ENCODE results near the gene RASGRF1. TPM values are rescaled to one million over a fixed set of nuclear protein-coding genes. Genes with fewer than 3 reads are reported as not detected.
"Not testable (repeated sequence)": the region's sequence is repeated elsewhere in the genome, so short reads cannot be mapped to it uniquely, and the experiment has no call there.

Gene RASGRF1
- total RNA-seq, 4 donors from 2014 or later = 0.14 to 0.75 (median 0.64) TPM; not detected in 1

GRCh38 chr15:79117442-79118204 is 27.0 kb upstream of the RASGRF1 start:
- in situ Hi-C loops (cut with MboI; ENCODE audit: low pct_ligation_motif_present in 1 of 4, low pct_unique_long_range_greater_than_20kb in 1 of 4, low sequenced_read_pairs in 3 of 4) (no loop called here), intact Hi-C loops (cut with DNase I; ENCODE audit: low total_unique reads) (no loop called here)
- H3K27ac ChIP-seq = no peak overlapping the region
- H3K27me3 ChIP-seq = no peaks in the 10 kb centered on the region
- no peak overlapping the region for H3K4me3 ChIP-seq
- 58 to 100% methylated on average over 1 to 3 of the region's 3 CpGs for WGBS, 2 donors (ENCODE audit: low coverage in 1 of 2)
- TF ChIP-seq CTCF (IDR thresholded peaks at IDR 0.05) = no peak
- no peak for TF ChIP-seq POLR2A (IDR thresholded peaks at IDR 0.05)
- no peak for TF ChIP-seq POLR2AphosphoS5 (IDR thresholded peaks at IDR 0.05)
- no peak for TF ChIP-seq EP300 (IDR thresholded peaks at IDR 0.05; ENCODE audit: low read depth)
- no peaks in the 10 kb centered on the region for H3K9me3 ChIP-seq
- H3K36me3 ChIP-seq = no peaks in the 10 kb centered on the region
- no peak for DNase-seq
- H3K4me1 ChIP-seq = no peaks in the 10 kb centered on the region

GRCh38 chr15:79116771-79117170 is 26.2 kb upstream of the RASGRF1 start:
- intact Hi-C loops (cut with DNase I; ENCODE audit: low total_unique reads) = no loop called here
- Histone ChIP-seq H3K9me3 (no peaks in the 10 kb centered on the region), H3K27me3 (no peaks in the 10 kb centered on the region), H3K27ac (no peak overlapping the region), H3K36me3 (no peaks in the 10 kb centered on the region), H3K4me1 (no peaks in the 10 kb centered on the region), H3K4me3 (no peak overlapping the region)
- TF ChIP-seq POLR2A (IDR thresholded peaks at IDR 0.05) = no peak
- no peak for TF ChIP-seq CTCF (IDR thresholded peaks at IDR 0.05)
- TF ChIP-seq EP300 (IDR thresholded peaks at IDR 0.05; ENCODE audit: low read depth) = no peak
- no peak for TF ChIP-seq POLR2AphosphoS5 (IDR thresholded peaks at IDR 0.05)
- in situ Hi-C loops (cut with MboI; ENCODE audit: low pct_ligation_motif_present in 1 of 4, low pct_unique_long_range_greater_than_20kb in 1 of 4, low sequenced_read_pairs in 3 of 4) = no loop called here
- DNase-seq = no peak
- 83 to 85% methylated on average over 3 to 4 of the region's 4 CpGs for WGBS, 2 donors (ENCODE audit: low coverage in 1 of 2)

GRCh38 chr15:79115986-79116665 is 25.5 kb upstream of the RASGRF1 start:
- intact Hi-C loops (cut with DNase I; ENCODE audit: low total_unique reads) (no loop called here), in situ Hi-C loops (cut with MboI; ENCODE audit: low pct_ligation_motif_present in 1 of 4, low pct_unique_long_range_greater_than_20kb in 1 of 4, low sequenced_read_pairs in 3 of 4) (no loop called here)
- Histone ChIP-seq H3K9me3 (no peaks in the 10 kb centered on the region), H3K36me3 (no peaks in the 10 kb centered on the region), H3K27me3 (no peaks in the 10 kb centered on the region), H3K27ac (no peak overlapping the region), H3K4me3 (no peak overlapping the region), H3K4me1 (no peaks in the 10 kb centered on the region)
- DNase-seq = no peak
- no peak for TF ChIP-seq POLR2AphosphoS5 (IDR thresholded peaks at IDR 0.05)
- no peak for TF ChIP-seq CTCF (IDR thresholded peaks at IDR 0.05)
- TF ChIP-seq EP300 (IDR thresholded peaks at IDR 0.05; ENCODE audit: low read depth) = no peak
- no peak for TF ChIP-seq POLR2A (IDR thresholded peaks at IDR 0.05)
- WGBS, 2 donors (ENCODE audit: low coverage in 1 of 2) = 74% methylated on average over 7 of the region's 7 CpGs; no CpG with 5 or more reads in 1 of the 2 donors

- Histone ChIP-seq H3K36me3 (no peaks in the 10 kb centered on the region), H3K27ac (no peak overlapping the region), H3K4me1 (no peaks in the 10 kb centered on the region), H3K27me3 (peaks cover 3% of the 10 kb centered on the region), H3K4me3 (no peak overlapping the region), H3K9me3 (no peaks in the 10 kb centered on the region)
- WGBS, 2 donors (ENCODE audit: low coverage in 1 of 2) = 65 to 79% methylated on average over 2 of the region's 2 CpGs
- DNase-seq = no peak
- TF ChIP-seq POLR2A (IDR thresholded peaks at IDR 0.05) (no peak), EP300 (IDR thresholded peaks at IDR 0.05; ENCODE audit: low read depth) (no peak), POLR2AphosphoS5 (IDR thresholded peaks at IDR 0.05) (no peak), CTCF (IDR thresholded peaks at IDR 0.05) (no peak)
- intact Hi-C loops (cut with DNase I; ENCODE audit: low total_unique reads) (no loop called here), in situ Hi-C loops (cut with MboI; ENCODE audit: low pct_ligation_motif_present in 1 of 4, low pct_unique_long_range_greater_than_20kb in 1 of 4, low sequenced_read_pairs in 3 of 4) (no loop called here)
Observed at GRCh38 chr15:79113831-79114230, 23.3 kb upstream of the RASGRF1 start.

GRCh38 chr15:79111404-79111803 is 20.8 kb upstream of the RASGRF1 start:
- H3K4me3 ChIP-seq; H3K4me1 ChIP-seq; intact Hi-C loops (cut with DNase I; ENCODE audit: low total_unique reads); DNase-seq; H3K36me3 ChIP-seq; H3K9me3 ChIP-seq; in situ Hi-C loops (cut with MboI; ENCODE audit: low pct_ligation_motif_present in 1 of 4, low pct_unique_long_range_greater_than_20kb in 1 of 4, low sequenced_read_pairs in 3 of 4); H3K27ac ChIP-seq: not testable (repeated sequence)
- H3K27me3 ChIP-seq = peaks cover 17% of the 10 kb centered on the region
